SK-N-MC (cell line): ENCODE measurements around the gene CDRT4.

Experiments used
- EZH2 ChIP-seq: fragments of 200-600 bp; sonication (generic); IDR thresholded peaks from one replicate; pipeline ENCODE4 v1.6.1; 2017; ENCODE audit warnings: antibody characterized with exemption
- POLR2AphosphoS5 ChIP-seq: IDR thresholded peaks from 2 replicates; pipeline ENCODE4 v1.6.1; 2012; ENCODE audit warnings: mild to moderate bottlenecking, low read depth, low read length, borderline replicate concordance

GRCh38 chr17:15512071-15512709 lies 44.8 kb upstream of the CDRT4 start:
- TF ChIP-seq POLR2AphosphoS5 = no peak
- TF ChIP-seq EZH2 = no peak
